NCI-H1417 (cell line): ENCODE data around the gene OR52J3.
"Not testable (repeated sequence)": the region's sequence is repeated elsewhere in the genome, so short reads cannot be mapped to it uniquely, and the experiment has no call there.

Source experiments
- DNase-seq, 3 experiments: peaks; one replicate each; lab custom pipeline; 2025; lab: John Stamatoyannopoulos, UW

OR52J3 gene

GRCh38 chr11:5046226-5046625 is at the start of gene OR52J3:
OR52J3 (plus strand) TSS chr11:5046526; CDS start chr11:5046526, 0 bp downstream.
- no peak for DNase-seq

- DNase-seq, result peak; percentile 52 to 84 (median 81)
Measured at GRCh38 chr11:5004424-5005274, 41.7 kb upstream of the OR52J3 start.

GRCh38 chr11:5007561-5007960 is 38.8 kb upstream of the OR52J3 start:
- no peak for DNase-seq

- no peak for DNase-seq
Measured at GRCh38 chr11:5011254-5011653, 35.1 kb upstream of the OR52J3 start.

- DNase-seq, result no peak
Measured at GRCh38 chr11:5013012-5013411, 33.3 kb upstream of the OR52J3 start.

GRCh38 chr11:5021996-5022395 is 24.3 kb upstream of the OR52J3 start:
- DNase-seq, result no peak

- DNase-seq, result no peak
Measured at GRCh38 chr11:5036669-5037068, 9.7 kb upstream of the OR52J3 start.

- no peak for DNase-seq
Measured at GRCh38 chr11:5037926-5038325, 8.4 kb upstream of the OR52J3 start.

GRCh38 chr11:5038341-5038740 is 8.0 kb upstream of the OR52J3 start:
- DNase-seq, result no peak

GRCh38 chr11:5040876-5041275 is 5.5 kb upstream of the OR52J3 start:
- no peak for DNase-seq

- no peak for DNase-seq
Measured at GRCh38 chr11:5042091-5042490, 4.2 kb upstream of the OR52J3 start.

GRCh38 chr11:5043380-5043779 is 2.9 kb upstream of the OR52J3 start:
- no peak for DNase-seq

- DNase-seq, result no peak
Measured at GRCh38 chr11:5046754-5047330, 516 bp downstream of the OR52J3 start.

- not testable (repeated sequence) for DNase-seq
Measured at GRCh38 chr11:5058679-5059078, 12.4 kb downstream of the OR52J3 start.

- no peak for DNase-seq
Measured at GRCh38 chr11:5059391-5059790, 13.1 kb downstream of the OR52J3 start, which contains the start of gene OR52E2. OR52E2 (minus strand) TSS chr11:5059627; CDS start chr11:5059627, 0 bp downstream.

- no peak for DNase-seq
Measured at GRCh38 chr11:5065027-5065426, 18.7 kb downstream of the OR52J3 start.

GRCh38 chr11:5069272-5069671 is 22.9 kb downstream of the OR52J3 start, which contains the start of gene OR52E1:
OR52E1 (plus strand) TSS chr11:5069572.
- no peak for DNase-seq

- no peak for DNase-seq
Measured at GRCh38 chr11:5071799-5072198, 25.5 kb downstream of the OR52J3 start.

GRCh38 chr11:5081405-5081804 is 35.1 kb downstream of the OR52J3 start:
- DNase-seq, result no peak

GRCh38 chr11:5083602-5084001 is 37.3 kb downstream of the OR52J3 start:
- DNase-seq, result no peak

- DNase-seq, result no peak
Measured at GRCh38 chr11:5088556-5088955, 42.2 kb downstream of the OR52J3 start.

- no peak for DNase-seq
Measured at GRCh38 chr11:5090668-5091067, 44.3 kb downstream of the OR52J3 start.

GRCh38 chr11:5092821-5093585 is 46.7 kb downstream of the OR52J3 start:
- DNase-seq, result no peak
